ENCODE data around the gene FGF22. TPM values are rescaled to one million over a fixed set of nuclear protein-coding genes. Genes with fewer than 3 reads are reported as not detected.

Gene FGF22
- total and polyA plus RNA-seq, 2 of the 13 experiments (the other 11 are each of a cell fraction or from before 2014, with no cell fraction given): 0.24 TPM; not detected in 1

- TF ChIP-seq, protein P1, sequence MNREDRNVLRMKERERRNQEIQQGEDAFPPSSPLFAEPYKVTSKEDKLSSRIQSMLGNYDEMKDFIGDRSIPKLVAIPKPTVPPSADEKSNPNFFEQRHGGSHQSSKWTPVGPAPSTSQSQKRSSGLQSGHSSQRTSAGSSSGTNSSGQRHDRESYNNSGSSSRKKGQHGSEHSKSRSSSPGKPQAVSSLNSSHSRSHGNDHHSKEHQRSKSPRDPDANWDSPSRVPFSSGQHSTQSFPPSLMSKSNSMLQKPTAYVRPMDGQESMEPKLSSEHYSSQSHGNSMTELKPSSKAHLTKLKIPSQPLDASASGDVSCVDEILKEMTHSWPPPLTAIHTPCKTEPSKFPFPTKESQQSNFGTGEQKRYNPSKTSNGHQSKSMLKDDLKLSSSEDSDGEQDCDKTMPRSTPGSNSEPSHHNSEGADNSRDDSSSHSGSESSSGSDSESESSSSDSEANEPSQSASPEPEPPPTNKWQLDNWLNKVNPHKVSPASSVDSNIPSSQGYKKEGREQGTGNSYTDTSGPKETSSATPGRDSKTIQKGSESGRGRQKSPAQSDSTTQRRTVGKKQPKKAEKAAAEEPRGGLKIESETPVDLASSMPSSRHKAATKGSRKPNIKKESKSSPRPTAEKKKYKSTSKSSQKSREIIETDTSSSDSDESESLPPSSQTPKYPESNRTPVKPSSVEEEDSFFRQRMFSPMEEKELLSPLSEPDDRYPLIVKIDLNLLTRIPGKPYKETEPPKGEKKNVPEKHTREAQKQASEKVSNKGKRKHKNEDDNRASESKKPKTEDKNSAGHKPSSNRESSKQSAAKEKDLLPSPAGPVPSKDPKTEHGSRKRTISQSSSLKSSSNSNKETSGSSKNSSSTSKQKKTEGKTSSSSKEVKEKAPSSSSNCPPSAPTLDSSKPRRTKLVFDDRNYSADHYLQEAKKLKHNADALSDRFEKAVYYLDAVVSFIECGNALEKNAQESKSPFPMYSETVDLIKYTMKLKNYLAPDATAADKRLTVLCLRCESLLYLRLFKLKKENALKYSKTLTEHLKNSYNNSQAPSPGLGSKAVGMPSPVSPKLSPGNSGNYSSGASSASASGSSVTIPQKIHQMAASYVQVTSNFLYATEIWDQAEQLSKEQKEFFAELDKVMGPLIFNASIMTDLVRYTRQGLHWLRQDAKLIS (CRISPR knock-in tag; IDR thresholded peaks at IDR 0.05): no peak
- TF ChIP-seq ZFP82 (CRISPR knock-in tag; IDR thresholded peaks at IDR 0.05; ENCODE audit: borderline replicate concordance) (no peak; the same call in 1 of the 2 replicates), SMYD3 (CRISPR knock-in tag; IDR thresholded peaks at IDR 0.05) (no peak), NCOA5 (CRISPR knock-in tag; IDR thresholded peaks at IDR 0.05) (no peak), ZFP36L2 (CRISPR knock-in tag; IDR thresholded peaks at IDR 0.05) (no peak), CC2D1A (CRISPR knock-in tag; IDR thresholded peaks at IDR 0.05) (no peak), ZNF276 (CRISPR knock-in tag; IDR thresholded peaks at IDR 0.05; ENCODE audit: low read depth) (no peak), HMG20A (CRISPR knock-in tag; IDR thresholded peaks at IDR 0.05; ENCODE audit: borderline replicate concordance) (no peak), ZNF724P (CRISPR knock-in tag; IDR thresholded peaks at IDR 0.05; ENCODE audit: borderline replicate concordance) (no peak), ZBTB14 (CRISPR knock-in tag; IDR thresholded peaks at IDR 0.05) (peak; percentile 90), MED8 (CRISPR knock-in tag; IDR thresholded peaks at IDR 0.05; ENCODE audit: insufficient replicate concordance) (no peak), DNMT1 (CRISPR knock-in tag; IDR thresholded peaks at IDR 0.05) (0 out of 2 replicates have a peak, but pooled peaks have one; percentile 34), ZBED4 (CRISPR knock-in tag; IDR thresholded peaks at IDR 0.05; ENCODE audit: borderline replicate concordance) (no peak), BCL6 (CRISPR knock-in tag; IDR thresholded peaks at IDR 0.05) (no peak; the same call in 1 of the 2 replicates), SP1 (IDR thresholded peaks at IDR 0.05) (peak; percentile 68), SP1 (CRISPR knock-in tag; IDR thresholded peaks at IDR 0.05) (peak; percentile 26; the same call in 1 of the 2 replicates)
These were observed 40.8 kb downstream of the FGF22 start (continued) for GRCh38 chr19:680287-681028.
